DMS114 treated with DMSO at 0.1 percent for 48 hours (cell line): Measurements from ENCODE around the gene SPATA13.

Source experiments
- DNase-seq: peaks from one replicate; lab custom pipeline; 2025; ENCODE audit not compliant: unreplicated experiment; lab: John Stamatoyannopoulos, UW

Gene SPATA13

GRCh38 chr13:24221007-24221406 is 60.5 kb downstream of the SPATA13 start:
- no peak for DNase-seq

GRCh38 chr13:24222756-24223155 is 62.2 kb downstream of the SPATA13 start:
- no peak for DNase-seq

GRCh38 chr13:24223341-24224231 is 63.1 kb downstream of the SPATA13 start:
- no peak for DNase-seq

GRCh38 chr13:24224232-24224680 is 63.7 kb downstream of the SPATA13 start:
- no peak for DNase-seq

- DNase-seq: no peak
Observed at GRCh38 chr13:24225062-24225461, 64.5 kb downstream of the SPATA13 start.

- DNase-seq: no peak
Observed at GRCh38 chr13:24225930-24226329, 65.4 kb downstream of the SPATA13 start.

GRCh38 chr13:24226762-24227161 is 66.2 kb downstream of the SPATA13 start:
- DNase-seq: no peak

- peak; percentile 10 for DNase-seq
Observed at GRCh38 chr13:24228852-24229458, 68.4 kb downstream of the SPATA13 start.

- no peak for DNase-seq
Observed at GRCh38 chr13:24230428-24231072, 70.0 kb downstream of the SPATA13 start.

GRCh38 chr13:24231377-24231776 is 70.9 kb downstream of the SPATA13 start:
- no peak for DNase-seq

- DNase-seq: no peak
Observed at GRCh38 chr13:24232037-24232436, 71.5 kb downstream of the SPATA13 start.

GRCh38 chr13:24232474-24232873 is 72.0 kb downstream of the SPATA13 start:
- no peak for DNase-seq

- DNase-seq: no peak
Observed at GRCh38 chr13:24233351-24233901, 72.9 kb downstream of the SPATA13 start.

- no peak for DNase-seq
Observed at GRCh38 chr13:24234200-24234915, 73.8 kb downstream of the SPATA13 start.

- no peak for DNase-seq
Observed at GRCh38 chr13:24237356-24237755, 76.8 kb downstream of the SPATA13 start.

- DNase-seq: no peak
Observed at GRCh38 chr13:24241336-24241735, 80.8 kb downstream of the SPATA13 start.

GRCh38 chr13:24242100-24242499 is 81.6 kb downstream of the SPATA13 start:
- no peak for DNase-seq

- DNase-seq: no peak
Observed at GRCh38 chr13:24243302-24243701, 82.8 kb downstream of the SPATA13 start.

GRCh38 chr13:24244802-24245201 is 84.3 kb downstream of the SPATA13 start:
- DNase-seq: no peak

- no peak for DNase-seq
Observed at GRCh38 chr13:24247016-24247415, 86.5 kb downstream of the SPATA13 start.

- no peak for DNase-seq
Observed at GRCh38 chr13:24249624-24250023, 89.1 kb downstream of the SPATA13 start.
